ENCODE results near the gene NSMCE1. TPM values are rescaled to one million over a fixed set of nuclear protein-coding genes. Genes with fewer than 3 reads are reported as not detected.
"Not testable (repeated sequence)": the region's sequence is repeated elsewhere in the genome, so short reads cannot be mapped to it uniquely, and the experiment has no call there.

Gene NSMCE1
- total RNA-seq, 1 experiment from 2014 or later = 45.7 TPM

DNA sequence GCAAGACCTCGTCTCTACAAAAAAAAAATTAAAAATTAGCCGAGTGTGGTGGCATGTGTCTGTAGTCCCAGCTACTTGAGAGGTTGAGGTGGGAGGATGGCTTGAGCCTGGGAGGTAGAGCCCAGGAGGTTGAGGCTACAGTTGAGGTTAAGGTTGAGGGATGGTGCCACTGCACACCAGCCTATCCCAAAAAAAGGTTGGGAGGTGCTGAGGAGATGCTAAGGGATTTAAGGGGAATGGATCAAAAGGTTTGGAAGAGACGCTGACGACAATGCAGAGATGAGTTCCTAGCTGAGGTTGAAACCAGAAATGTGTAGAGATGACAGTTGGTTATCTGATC lies 4.7 kb upstream of the NSMCE1 start:
- peaks cover 8% of the 10 kb centered on the region for H3K4me1 ChIP-seq (ENCODE audit: insufficient read depth, low read length, poor library complexity, severe bottlenecking)
- TF ChIP-seq, protein P1, sequence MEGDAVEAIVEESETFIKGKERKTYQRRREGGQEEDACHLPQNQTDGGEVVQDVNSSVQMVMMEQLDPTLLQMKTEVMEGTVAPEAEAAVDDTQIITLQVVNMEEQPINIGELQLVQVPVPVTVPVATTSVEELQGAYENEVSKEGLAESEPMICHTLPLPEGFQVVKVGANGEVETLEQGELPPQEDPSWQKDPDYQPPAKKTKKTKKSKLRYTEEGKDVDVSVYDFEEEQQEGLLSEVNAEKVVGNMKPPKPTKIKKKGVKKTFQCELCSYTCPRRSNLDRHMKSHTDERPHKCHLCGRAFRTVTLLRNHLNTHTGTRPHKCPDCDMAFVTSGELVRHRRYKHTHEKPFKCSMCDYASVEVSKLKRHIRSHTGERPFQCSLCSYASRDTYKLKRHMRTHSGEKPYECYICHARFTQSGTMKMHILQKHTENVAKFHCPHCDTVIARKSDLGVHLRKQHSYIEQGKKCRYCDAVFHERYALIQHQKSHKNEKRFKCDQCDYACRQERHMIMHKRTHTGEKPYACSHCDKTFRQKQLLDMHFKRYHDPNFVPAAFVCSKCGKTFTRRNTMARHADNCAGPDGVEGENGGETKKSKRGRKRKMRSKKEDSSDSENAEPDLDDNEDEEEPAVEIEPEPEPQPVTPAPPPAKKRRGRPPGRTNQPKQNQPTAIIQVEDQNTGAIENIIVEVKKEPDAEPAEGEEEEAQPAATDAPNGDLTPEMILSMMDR (conservative IDR thresholded peaks at IDR 0.05; ENCODE audit: low read depth, low read length) = no peak
- TF ChIP-seq EZH2 (IDR thresholded peaks at IDR 0.05; ENCODE audit: borderline replicate concordance, low read depth, low read length, poor library complexity, severe bottlenecking) = no peak
- H3K36me3 ChIP-seq (ENCODE audit: insufficient read depth, low read length, poor library complexity, severe bottlenecking) = no peaks in the 10 kb centered on the region
- H3K9me3 ChIP-seq (ENCODE audit: low read depth, low read length, poor library complexity, severe bottlenecking) = no peaks in the 10 kb centered on the region
- BruUV-seq (replicated peaks) = no TSS peak
- CTCF ChIA-PET = no interaction called here
- H3K4me3 ChIP-seq (ENCODE audit: low read depth, low read length, poor library complexity, severe bottlenecking) = no peak overlapping the region
- H3K27me3 ChIP-seq (replicated peaks; ENCODE audit: insufficient read depth, low read depth, low read length, poor library complexity) = no peaks in the 10 kb centered on the region
- H3K27ac ChIP-seq (ENCODE audit: low read depth, low read length, poor library complexity, severe bottlenecking) = no peak overlapping the region
- DNase-seq (ENCODE audit: low spot score) = no peak
- intact Hi-C loops (cut with micrococcal nuclease; ENCODE audit: unreplicated experiment) = no loop called here
- POLR2A ChIA-PET (ENCODE audit: low non-redundant PET) = interaction anchor here (0.6 kb wide), 1 partner anchor 10 kb away, joined by 3 read pairs; no protein-coding TSS in a partner anchor

DNA sequence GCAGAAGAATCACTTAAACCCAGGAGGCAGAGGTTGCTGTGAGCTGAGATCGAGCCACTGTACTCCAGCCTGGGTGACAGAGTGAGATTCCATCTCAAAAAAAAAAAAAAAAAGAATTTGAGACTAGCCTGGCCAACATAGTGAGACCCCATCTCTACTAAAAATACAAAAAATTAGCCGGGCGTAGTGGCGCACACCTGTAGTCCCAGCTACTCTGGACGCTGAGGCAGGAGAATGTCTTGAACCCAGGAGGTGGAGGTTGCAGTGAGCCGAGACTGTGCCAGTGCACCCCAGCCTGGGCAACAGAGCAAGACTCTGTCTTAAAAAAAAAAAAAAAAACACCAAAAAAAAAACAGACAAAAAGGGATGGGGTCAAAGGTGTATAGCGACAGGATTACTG lies 4.1 kb upstream of the NSMCE1 start:
- BruUV-seq (replicated peaks); H3K4me1 ChIP-seq (ENCODE audit: insufficient read depth, low read length, poor library complexity, severe bottlenecking); intact Hi-C loops (cut with micrococcal nuclease; ENCODE audit: unreplicated experiment); H3K9me3 ChIP-seq (ENCODE audit: low read depth, low read length, poor library complexity, severe bottlenecking); H3K36me3 ChIP-seq (ENCODE audit: insufficient read depth, low read length, poor library complexity, severe bottlenecking); H3K4me3 ChIP-seq (ENCODE audit: low read depth, low read length, poor library complexity, severe bottlenecking); H3K27ac ChIP-seq (ENCODE audit: low read depth, low read length, poor library complexity, severe bottlenecking); CTCF ChIA-PET; H3K27me3 ChIP-seq (replicated peaks; ENCODE audit: insufficient read depth, low read depth, low read length, poor library complexity); DNase-seq (ENCODE audit: low spot score): not testable (repeated sequence)
- POLR2A ChIA-PET (ENCODE audit: low non-redundant PET) = interaction anchor here (0.6 kb wide), 1 partner anchor 10 kb away, joined by 3 read pairs; no protein-coding TSS in a partner anchor

DNA sequence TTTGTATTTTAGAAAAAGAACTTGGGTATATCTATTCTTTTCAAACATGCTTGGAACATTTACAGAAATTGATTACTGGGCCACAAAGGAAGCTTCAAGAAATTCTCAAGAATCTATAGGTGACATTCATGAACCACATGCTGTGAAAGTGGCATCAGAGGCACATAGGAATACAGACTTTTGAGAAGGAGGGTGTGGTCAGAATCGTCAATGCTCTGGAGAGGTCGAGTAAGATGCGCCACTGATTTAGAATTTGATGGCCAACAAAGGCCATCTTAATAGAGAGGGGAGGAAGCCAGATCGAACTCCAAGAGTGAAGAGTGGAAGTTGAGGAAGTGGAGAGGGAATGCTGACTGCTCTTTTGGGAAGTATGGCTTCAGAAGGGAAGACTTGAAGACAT lies 3.5 kb upstream of the NSMCE1 start:
- H3K4me1 ChIP-seq (ENCODE audit: insufficient read depth, low read length, poor library complexity, severe bottlenecking) = peaks cover 8% of the 10 kb centered on the region
- intact Hi-C loops (cut with micrococcal nuclease; ENCODE audit: unreplicated experiment) = no loop called here
- no peak overlapping the region for H3K27ac ChIP-seq (ENCODE audit: low read depth, low read length, poor library complexity, severe bottlenecking)
- H3K36me3 ChIP-seq (ENCODE audit: insufficient read depth, low read length, poor library complexity, severe bottlenecking) = no peaks in the 10 kb centered on the region
- H3K27me3 ChIP-seq (replicated peaks; ENCODE audit: insufficient read depth, low read depth, low read length, poor library complexity) = no peaks in the 10 kb centered on the region
- ChIA-PET CTCF (no interaction called here), POLR2A (ENCODE audit: low non-redundant PET) (no interaction called here)
- no TSS peak for BruUV-seq (replicated peaks)
- DNase-seq (ENCODE audit: low spot score) = no peak
- H3K4me3 ChIP-seq (ENCODE audit: low read depth, low read length, poor library complexity, severe bottlenecking) = no peak overlapping the region
- TF ChIP-seq EZH2 (IDR thresholded peaks at IDR 0.05; ENCODE audit: borderline replicate concordance, low read depth, low read length, poor library complexity, severe bottlenecking) = no peak
- TF ChIP-seq, protein P1 (conservative IDR thresholded peaks at IDR 0.05; ENCODE audit: low read depth, low read length) = no peak
- no peaks in the 10 kb centered on the region for H3K9me3 ChIP-seq (ENCODE audit: low read depth, low read length, poor library complexity, severe bottlenecking)

DNA sequence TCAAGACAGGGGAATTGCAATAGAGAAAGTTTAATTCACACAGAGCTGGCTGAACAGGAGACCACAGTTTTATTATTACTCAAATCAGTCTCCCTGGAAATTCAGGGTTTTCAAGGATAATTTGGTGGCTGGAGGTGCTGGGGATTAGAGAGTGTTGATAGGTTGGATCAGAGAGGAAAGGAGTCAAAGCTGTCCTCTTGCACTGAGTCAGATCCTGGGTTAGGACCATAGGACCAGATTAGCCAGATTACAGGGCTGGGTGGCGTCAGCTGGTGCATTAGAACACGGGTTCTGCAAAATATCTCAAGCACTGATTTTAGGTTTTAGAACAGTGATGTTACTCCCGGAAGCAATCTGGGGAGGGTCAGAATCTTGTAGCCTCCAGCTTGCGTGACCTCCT lies 1.8 kb upstream of the NSMCE1 start:
- Histone ChIP-seq H3K4me1 (ENCODE audit: insufficient read depth, low read length, poor library complexity, severe bottlenecking) (peaks cover 8% of the 10 kb centered on the region), H3K9me3 (ENCODE audit: low read depth, low read length, poor library complexity, severe bottlenecking) (no peaks in the 10 kb centered on the region), H3K27ac (ENCODE audit: low read depth, low read length, poor library complexity, severe bottlenecking) (no peak overlapping the region), H3K36me3 (ENCODE audit: insufficient read depth, low read length, poor library complexity, severe bottlenecking) (no peaks in the 10 kb centered on the region), H3K4me3 (ENCODE audit: low read depth, low read length, poor library complexity, severe bottlenecking) (no peak overlapping the region), H3K27me3 (replicated peaks; ENCODE audit: insufficient read depth, low read depth, low read length, poor library complexity) (no peaks in the 10 kb centered on the region)
- ChIA-PET POLR2A (ENCODE audit: low non-redundant PET) (no interaction called here), CTCF (no interaction called here)
- DNase-seq (ENCODE audit: low spot score) = no peak
- TF ChIP-seq, protein P1 (conservative IDR thresholded peaks at IDR 0.05; ENCODE audit: low read depth, low read length) = no peak
- no peak for TF ChIP-seq EZH2 (IDR thresholded peaks at IDR 0.05; ENCODE audit: borderline replicate concordance, low read depth, low read length, poor library complexity, severe bottlenecking)
- BruUV-seq (replicated peaks) = no TSS peak
- intact Hi-C loops (cut with micrococcal nuclease; ENCODE audit: unreplicated experiment) = no loop called here

Measured in A673 (cell line).